Measurements from ENCODE around the gene CIDEC. TPM values are rescaled to one million over a fixed set of nuclear protein-coding genes. Genes with fewer than 3 reads are reported as not detected.

CIDEC gene
- total RNA-seq, 1 donor from 2014 or later: not detected

DNA sequence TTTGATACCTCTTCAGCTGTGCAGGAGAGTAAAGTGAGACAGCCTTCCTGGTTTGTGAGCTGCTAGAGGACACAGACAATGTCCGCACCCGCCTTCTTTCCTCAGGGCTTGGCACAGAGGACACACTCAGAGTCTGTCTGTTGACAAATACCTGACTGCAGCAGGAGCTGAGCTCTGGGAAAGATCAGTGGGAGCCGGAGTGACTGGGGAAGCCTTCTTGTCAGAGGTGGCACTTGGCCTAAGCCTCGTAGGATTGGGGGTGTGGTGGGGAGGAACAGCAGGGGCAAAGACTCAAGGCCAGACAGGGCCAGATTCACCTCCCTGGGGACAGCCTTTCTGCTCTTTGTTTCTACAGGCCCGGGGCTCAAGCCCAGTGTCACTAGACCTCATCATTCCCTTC, 33.5 kb upstream of the CIDEC start:
- Mint-ChIP-seq H3K9me3 (no peaks in the 10 kb centered on the region), H3K27ac (no peak overlapping the region), H3K36me3 (peaks cover 6% of the 10 kb centered on the region), H3K4me1 (peaks cover 22% of the 10 kb centered on the region), H3K4me3 (no peak overlapping the region), H3K27me3 (ENCODE audit: low read depth) (no peaks in the 10 kb centered on the region)
- no peak for DNase-seq (ENCODE audit: low spot score in 2 of 2, unreplicated experiment in 2 of 2)
- TF ChIP-seq, protein P1, sequence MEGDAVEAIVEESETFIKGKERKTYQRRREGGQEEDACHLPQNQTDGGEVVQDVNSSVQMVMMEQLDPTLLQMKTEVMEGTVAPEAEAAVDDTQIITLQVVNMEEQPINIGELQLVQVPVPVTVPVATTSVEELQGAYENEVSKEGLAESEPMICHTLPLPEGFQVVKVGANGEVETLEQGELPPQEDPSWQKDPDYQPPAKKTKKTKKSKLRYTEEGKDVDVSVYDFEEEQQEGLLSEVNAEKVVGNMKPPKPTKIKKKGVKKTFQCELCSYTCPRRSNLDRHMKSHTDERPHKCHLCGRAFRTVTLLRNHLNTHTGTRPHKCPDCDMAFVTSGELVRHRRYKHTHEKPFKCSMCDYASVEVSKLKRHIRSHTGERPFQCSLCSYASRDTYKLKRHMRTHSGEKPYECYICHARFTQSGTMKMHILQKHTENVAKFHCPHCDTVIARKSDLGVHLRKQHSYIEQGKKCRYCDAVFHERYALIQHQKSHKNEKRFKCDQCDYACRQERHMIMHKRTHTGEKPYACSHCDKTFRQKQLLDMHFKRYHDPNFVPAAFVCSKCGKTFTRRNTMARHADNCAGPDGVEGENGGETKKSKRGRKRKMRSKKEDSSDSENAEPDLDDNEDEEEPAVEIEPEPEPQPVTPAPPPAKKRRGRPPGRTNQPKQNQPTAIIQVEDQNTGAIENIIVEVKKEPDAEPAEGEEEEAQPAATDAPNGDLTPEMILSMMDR (IDR thresholded peaks at IDR 0.05; ENCODE audit: unreplicated experiment): no peak

DNA sequence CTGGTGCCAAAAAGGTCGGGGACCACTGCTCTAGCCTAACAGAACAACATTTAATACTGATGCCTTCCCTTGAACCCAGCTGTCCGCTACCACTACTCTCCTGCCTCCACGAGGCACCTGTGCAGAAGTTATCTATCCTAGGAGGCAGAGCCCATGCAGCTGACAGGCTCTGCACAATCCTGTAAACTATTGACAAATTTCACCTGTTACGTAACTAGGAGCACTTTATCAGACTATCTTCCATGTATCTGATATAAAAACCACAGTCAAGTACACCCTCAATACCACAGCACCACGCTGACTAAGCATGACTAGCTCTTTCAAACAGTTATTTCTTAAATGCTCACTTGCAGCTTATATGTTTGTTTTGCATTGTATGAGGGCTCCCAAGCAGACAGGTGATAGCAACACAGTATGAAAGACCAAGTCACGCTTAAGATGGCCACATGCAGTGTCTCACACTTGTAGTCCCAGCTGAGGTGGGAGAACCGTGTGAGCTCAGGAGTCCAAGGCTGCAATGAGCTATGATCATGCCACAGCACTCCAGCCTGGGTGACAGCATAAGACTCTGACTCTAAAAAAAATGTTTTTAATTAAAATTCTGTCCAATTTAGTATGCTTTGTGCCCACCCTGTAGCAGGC, 32.4 kb upstream of the CIDEC start:
- DNase-seq (ENCODE audit: low spot score in 2 of 2, unreplicated experiment in 2 of 2): no peak
- Mint-ChIP-seq H3K36me3 (peaks cover 8% of the 10 kb centered on the region), H3K4me1 (peaks cover 16% of the 10 kb centered on the region), H3K4me3 (no peak overlapping the region), H3K27me3 (ENCODE audit: low read depth) (no peaks in the 10 kb centered on the region), H3K27ac (no peak overlapping the region), H3K9me3 (no peaks in the 10 kb centered on the region)
- TF ChIP-seq, protein P1 (IDR thresholded peaks at IDR 0.05; ENCODE audit: unreplicated experiment): no peak

DNA sequence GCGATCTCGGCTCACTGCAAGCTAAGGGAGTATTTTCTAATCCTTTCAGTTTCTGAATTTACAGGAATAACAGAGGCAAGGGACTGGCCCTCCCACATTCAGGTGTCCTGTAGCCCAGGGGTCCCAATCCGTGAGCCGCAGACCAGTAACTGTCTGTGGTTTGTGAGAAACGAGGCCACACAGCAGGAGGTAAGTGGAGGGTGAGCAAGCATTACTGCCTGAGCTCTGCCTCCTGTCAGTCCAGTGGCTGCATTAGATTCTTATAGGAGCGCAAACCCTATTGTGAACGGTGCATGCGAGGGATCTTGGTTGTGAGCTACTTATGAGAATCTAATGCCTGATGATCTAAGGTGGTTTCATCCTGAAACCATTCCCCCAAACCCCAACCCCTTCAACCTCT, 31.8 kb upstream of the CIDEC start:
- Mint-ChIP-seq H3K36me3 (peaks cover 8% of the 10 kb centered on the region), H3K27ac (no peak overlapping the region), H3K4me3 (no peak overlapping the region), H3K9me3 (no peaks in the 10 kb centered on the region), H3K27me3 (ENCODE audit: low read depth) (no peaks in the 10 kb centered on the region), H3K4me1 (peaks cover 12% of the 10 kb centered on the region)
- no peak for DNase-seq (ENCODE audit: low spot score in 2 of 2, unreplicated experiment in 2 of 2)
- TF ChIP-seq, protein P1 (IDR thresholded peaks at IDR 0.05; ENCODE audit: unreplicated experiment): no peak

DNA sequence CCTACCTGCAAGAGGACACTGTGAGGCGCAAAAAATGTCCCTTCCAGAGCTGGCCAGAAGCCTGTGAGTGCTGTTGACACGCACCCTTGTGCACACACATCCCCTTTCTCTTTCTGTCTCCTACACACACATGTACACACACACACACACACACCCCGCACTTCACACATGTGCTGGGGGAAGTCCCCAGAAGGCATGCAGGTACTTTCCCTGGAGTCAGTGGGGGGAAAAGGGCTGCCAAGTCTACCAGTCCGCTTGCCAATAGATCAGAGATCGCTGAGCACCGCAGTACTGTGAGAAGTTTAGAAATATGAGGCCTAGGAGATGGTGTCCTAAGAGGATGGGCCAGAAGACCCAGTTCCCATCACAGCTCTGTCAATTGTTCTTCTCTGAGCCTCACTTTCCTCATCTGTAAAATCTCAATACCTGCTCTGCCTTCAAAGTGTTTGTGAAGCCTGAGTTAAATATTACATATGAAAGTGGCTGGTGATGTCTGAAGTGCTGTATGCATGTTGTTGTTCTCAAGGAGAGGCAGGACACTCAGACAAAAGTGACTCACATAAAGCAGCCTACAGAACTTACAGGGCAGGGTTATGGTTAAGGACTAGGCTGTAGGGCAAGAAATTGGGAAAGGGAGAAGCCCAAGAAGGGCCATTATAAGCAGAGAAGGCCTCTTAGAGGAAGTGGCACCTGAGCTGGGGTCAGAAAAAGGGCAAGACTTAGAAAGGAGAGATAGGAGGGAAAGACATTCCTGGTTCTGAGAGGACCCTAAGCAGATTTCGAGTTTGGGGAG, 29.4 kb upstream of the CIDEC start:
- H3K27ac Mint-ChIP-seq: no peak overlapping the region
- H3K9me3 Mint-ChIP-seq: no peaks in the 10 kb centered on the region
- TF ChIP-seq, protein P1 (IDR thresholded peaks at IDR 0.05; ENCODE audit: unreplicated experiment): no peak
- H3K4me3 Mint-ChIP-seq: no peak overlapping the region
- H3K27me3 Mint-ChIP-seq (ENCODE audit: low read depth): no peaks in the 10 kb centered on the region
- DNase-seq (ENCODE audit: low spot score in 2 of 2, unreplicated experiment in 2 of 2): no peak
- peaks cover 8% of the 10 kb centered on the region for H3K36me3 Mint-ChIP-seq
- H3K4me1 Mint-ChIP-seq: no peaks in the 10 kb centered on the region

DNA sequence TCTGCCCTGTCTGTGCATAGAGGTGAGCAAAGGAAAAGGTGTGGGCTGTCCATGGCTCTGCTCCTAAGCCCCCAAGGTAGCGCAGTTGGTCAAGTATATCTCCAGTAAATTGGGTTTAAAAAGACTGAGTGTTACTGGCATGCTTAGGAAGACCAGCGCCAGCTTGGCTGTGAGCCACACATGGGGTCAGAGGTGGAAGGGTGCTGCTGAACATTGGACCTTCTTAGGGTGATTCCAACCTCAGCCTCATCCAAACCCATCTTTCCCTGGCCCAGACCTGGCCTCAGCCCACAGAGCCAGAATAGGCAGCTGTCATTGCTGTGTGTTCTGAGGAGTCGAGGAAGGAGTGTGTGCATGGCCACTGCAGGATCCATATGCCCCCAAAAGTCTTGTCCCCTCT, 28.2 kb upstream of the CIDEC start:
- DNase-seq (ENCODE audit: low spot score in 2 of 2, unreplicated experiment in 2 of 2): no peak
- H3K4me1 Mint-ChIP-seq: peaks cover 9% of the 10 kb centered on the region
- no peak overlapping the region for H3K4me3 Mint-ChIP-seq
- H3K36me3 Mint-ChIP-seq: peaks cover 8% of the 10 kb centered on the region
- no peaks in the 10 kb centered on the region for H3K27me3 Mint-ChIP-seq (ENCODE audit: low read depth)
- TF ChIP-seq, protein P1 (IDR thresholded peaks at IDR 0.05; ENCODE audit: unreplicated experiment): no peak
- H3K9me3 Mint-ChIP-seq: no peaks in the 10 kb centered on the region
- no peak overlapping the region for H3K27ac Mint-ChIP-seq
